RPMI7951 (cell line): Measurements from ENCODE around the gene AKAP13. TPM values are rescaled to one million over a fixed set of nuclear protein-coding genes. Genes with fewer than 3 reads are reported as not detected.
A peak's percentile ranks its signal among the peaks of the same experiment; 100 is the strongest.

Source experiments
- DNase-seq: peaks from one replicate; pipeline ENCODE4 v3.0.0-alpha.2; 2012; ENCODE audit warnings: low read depth
- total RNA-seq: library from RNA; depleted of rRNA; stranded (reverse); fragments of >200 nt; shearing (Covaris generic); gene quantifications from 2 replicates; pipeline ENCODE4 v1.2.3, GENCODE V29; 2014

The AKAP13 gene
- total RNA-seq, 1 experiment from 2014 or later: 28.5 TPM

GRCh38 chr15:85593809-85594445 lies 213.5 kb downstream of the AKAP13 start:
- no peak for DNase-seq

GRCh38 chr15:85595804-85596536 lies 215.6 kb downstream of the AKAP13 start:
- no peak for DNase-seq

GRCh38 chr15:85597155-85597815 lies 216.9 kb downstream of the AKAP13 start:
- no peak for DNase-seq

- no peak for DNase-seq
These were observed 217.8 kb downstream of the AKAP13 start for GRCh38 chr15:85598219-85598618.

GRCh38 chr15:85598718-85599398 lies 218.5 kb downstream of the AKAP13 start:
- DNase-seq: no peak

- DNase-seq: no peak
These were observed 219.6 kb downstream of the AKAP13 start for GRCh38 chr15:85600001-85600400.

- no peak for DNase-seq
These were observed 222.8 kb downstream of the AKAP13 start for GRCh38 chr15:85603160-85603559.

GRCh38 chr15:85603703-85604102 lies 223.3 kb downstream of the AKAP13 start:
- DNase-seq: no peak

- DNase-seq: no peak
These were observed 223.8 kb downstream of the AKAP13 start for GRCh38 chr15:85604194-85604593.

GRCh38 chr15:85606738-85607137 lies 226.3 kb downstream of the AKAP13 start:
- no peak for DNase-seq

GRCh38 chr15:85607141-85607806 lies 226.9 kb downstream of the AKAP13 start:
- peak; percentile 51 for DNase-seq

- DNase-seq: peak; percentile 92
These were observed 227.4 kb downstream of the AKAP13 start for GRCh38 chr15:85607842-85608241.

- no peak for DNase-seq
These were observed 229.1 kb downstream of the AKAP13 start for GRCh38 chr15:85609492-85609891.

- DNase-seq: no peak
These were observed 231.0 kb downstream of the AKAP13 start for GRCh38 chr15:85611361-85611760.

- DNase-seq: no peak
These were observed 233.7 kb downstream of the AKAP13 start for GRCh38 chr15:85614059-85614458.

GRCh38 chr15:85615930-85616329 lies 235.5 kb downstream of the AKAP13 start:
- DNase-seq: peak; percentile 63

- peak; percentile 66 for DNase-seq
These were observed 236.2 kb downstream of the AKAP13 start for GRCh38 chr15:85616549-85617110.

- no peak for DNase-seq
These were observed 237.8 kb downstream of the AKAP13 start for GRCh38 chr15:85618228-85618505.

GRCh38 chr15:85618956-85619491 lies 238.6 kb downstream of the AKAP13 start:
- peak; percentile 95 for DNase-seq

- DNase-seq: no peak
These were observed 239.7 kb downstream of the AKAP13 start for GRCh38 chr15:85619992-85620689.

- peak; percentile 74 for DNase-seq
These were observed 240.3 kb downstream of the AKAP13 start for GRCh38 chr15:85620690-85621049.
